Heart left ventricle (tissue), 16 donors: ENCODE measurements around the gene NPTXR. TPM values are rescaled to one million over a fixed set of nuclear protein-coding genes. Genes with fewer than 3 reads are reported as not detected.

Experiments used
- ATAC-seq, 4 donors: fragments of 200-7000 bp; cut with Tn5 transposase; one replicate each; pipeline ENCODE4 v1.9.1; 2020 to 2022; ENCODE audit warnings: moderate library complexity in 4 of 4, mild to moderate bottlenecking in 3 of 4, moderate number of reproducible peaks in 1 of 4
- DNase-seq, 5 donors: peaks; one replicate each; pipeline ENCODE4 v3.0.0-alpha.2; 2020
- H3K27ac ChIP-seq, 12 donors: fragments of 200-600 bp; sonication (generic) in 4 of 12; one replicate each; pipeline versions ENCODE4 v1.5.0 to v1.8.0; 2016 to 2022; ENCODE audit warnings: mild to moderate bottlenecking in 2 of 12
- H3K27me3 ChIP-seq, 9 donors: fragments of 200-600 bp; sonication (generic) in 2 of 9; one replicate each; pipeline versions ENCODE4 v1.5.1 to v1.8.0; 2016 to 2022; ENCODE audit warnings: mild to moderate bottlenecking in 3 of 9
- H3K36me3 ChIP-seq, 9 donors: fragments of 200-600 bp; sonication (generic) in 2 of 9; one replicate each; pipeline versions ENCODE4 v1.5.0 to v1.8.0; 2018 to 2022; ENCODE audit warnings: mild to moderate bottlenecking in 2 of 9
- H3K4me1 ChIP-seq, 12 donors: fragments of 200-600 bp; sonication (generic) in 4 of 12; one replicate each; pipeline versions ENCODE4 v1.5.0 to v1.8.0; 2016 to 2022; ENCODE audit warnings: mild to moderate bottlenecking in 3 of 12
- H3K4me3 ChIP-seq, 12 donors: fragments of 200-600 bp; sonication (generic) in 4 of 12; one replicate each; pipeline versions ENCODE4 v1.5.0 to v1.8.0; 2017 to 2022; ENCODE audit warnings: mild to moderate bottlenecking in 9 of 12, moderate library complexity in 4 of 12
- H3K9me3 ChIP-seq, 12 donors: fragments of 200-600 bp; sonication (generic) in 4 of 12; one replicate each; pipeline versions ENCODE4 v1.5.0 to v1.8.0; 2016 to 2022; ENCODE audit warnings: mild to moderate bottlenecking in 1 of 12
- CTCF ChIP-seq, 12 donors: fragments of 200-600 bp; sonication (generic) in 4 of 12; IDR thresholded peaks; one replicate each; pipeline versions ENCODE4 v1.5.0 to v1.8.0; 2018 to 2022; ENCODE audit warnings: antibody characterized with exemption in 12 of 12, mild to moderate bottlenecking in 5 of 12
- POLR2A ChIP-seq, 2 donors: fragments of 450-650 bp; IDR thresholded peaks; one replicate each; pipeline ENCODE4 v1.6.1; 2017; ENCODE audit warnings: antibody characterized with exemption in 2 of 2, mild to moderate bottlenecking in 2 of 2, moderate library complexity in 2 of 2
- WGBS, 4 donors: extraction: QIAGEN DNeasy Blood & Tissue Kit in 2 of 4; methylation state at CpG; one replicate each; pipeline versions ENCODE4 v1.1.5 to v1.1.7; 2013 to 2018; 5-methylcytosine and 5-hydroxymethylcytosine counted together
- intact Hi-C, 10 donors: fragments of 100-400 bp; cut with DNase I; formaldehyde crosslinking; loops; one replicate each; pipeline versions ENCODE4 v1.11.1 to v1.14.2; 2022
- polyA plus RNA-seq, 2 donors: library from polyadenylated mRNA; stranded (reverse); fragments of 200-250 nt; gene quantifications; one replicate each; pipeline ENCODE4 v1.2.3, GENCODE V29; 2013
- total RNA-seq, 9 donors: library from RNA; depleted of rRNA in 2 of 9; stranded (reverse); fragments of >200 nt in 2 of 9; fragmentation: NEBNext Ultra II Directional in 3 of 9; extraction: Animal tissue kit (Norgen Biotek cat#: 25700) in 3 of 9; gene quantifications; one replicate each; pipeline versions ENCODE4 v1.1.0 to v1.2.4, GENCODE V29; 2016 to 2023
- donor health status: ischemic (EF 13 %, LVEDD 7.1; RV severe dilation, severe dysfunction).
- donor health status: healthy with polysubstance abuse.
- donor health status: DM: no; HTN: yes; CAD: no.
- donor health status: DM: no; HTN: no; CAD: no.
- donor health status: ischemic (EF 25% LVEDD 6.9; RV normal size, moderate dysfunction).
- donor health status: ischemic (EF 25% LVEDD 5.7; RV mildly dilated, moderate dysfunction).
- donor health status: healthy.
- donor health status: DM: yes; HTN: yes; CAD: no.
- donor health status: ischemic (EF 35%, LVEDD 5.7; RV mildly dilated, moderate dysfunction).
- donor health status: nonischemic (EF 11% LVEDD 7.7; RV severe dilation, severe dysfunction).
- donor health status: DM: yes; HTN: yes; CAD: no.
- donor health status: PGD.
- donor health status: ischemic (EF 29% LVEDD 5.4; RV normal size, mild dysfunction).
- donor health status: nonischemic (EF 23%, LVEDD 6.1; RV moderate dilation, normal function).

Gene NPTXR
- total and polyA plus RNA-seq, 11 donors, result 15.4 to 34.0 (median 19.1) TPM

- H3K36me3 ChIP-seq, result peaks cover 0 to 53% (median 23%) of the 10 kb centered on the region in 9 donors
- intact Hi-C loops, result loop anchor here (1.0 to 10.0 kb wide), 17 partner anchors 53 to 448 kb away; partner anchors contain the start of genes RPL3 (in 3 of the 10), APOBEC3B (in 2 of the 10) and DNAL4 (in 1 of the 10)
- H3K27me3 ChIP-seq, result no peaks in the 10 kb centered on the region
- ATAC-seq (no peak), DNase-seq (no peak)
- 73 to 88% (median 79%) methylated on average over 3 of the region's 3 CpGs for WGBS, 4 donors
- peak overlapping the region in 3 of 12 donors; percentile 43 to 99 (median 96) for H3K27ac ChIP-seq
- peaks cover 8 to 75% (median 52%) of the 10 kb centered on the region in 12 donors for H3K4me1 ChIP-seq
- H3K9me3 ChIP-seq, result no peaks in the 10 kb centered on the region
- TF ChIP-seq POLR2A (IDR thresholded peaks at IDR 0.05) (no peak), CTCF (IDR thresholded peaks at IDR 0.05) (no peak)
- peak overlapping the region in 1 of 12 donors; percentile 84 for H3K4me3 ChIP-seq
These were observed 25.8 kb upstream of the NPTXR start for GRCh38 chr22:38869663-38870062.

- Histone ChIP-seq H3K27ac (peak overlapping the region in 1 of 12 donors; percentile 43), H3K27me3 (no peaks in the 10 kb centered on the region), H3K4me1 (peaks cover 10 to 82% (median 60%) of the 10 kb centered on the region in 12 donors), H3K4me3 (no peak overlapping the region), H3K9me3 (no peaks in the 10 kb centered on the region), H3K36me3 (peaks cover 0 to 53% (median 23%) of the 10 kb centered on the region in 9 donors)
- DNase-seq (peak; percentile 78 to 91 (median 86)), ATAC-seq (peak; percentile 30 to 42 (median 36))
- TF ChIP-seq CTCF (IDR thresholded peaks at IDR 0.05) (peak; percentile 83 to 97 (median 93)), POLR2A (IDR thresholded peaks at IDR 0.05) (no peak)
- intact Hi-C loops, result loop anchor here in 9 of 10 donors (1.0 to 10.0 kb wide), 9 partner anchors 77 to 253 kb away; partner anchors contain the start of gene DNAL4 (in 1 of the 9)
- 10 to 24% (median 11%) methylated on average over 5 to 8 of the region's 8 CpGs for WGBS, 4 donors
These were observed 25.1 kb upstream of the NPTXR start for GRCh38 chr22:38868886-38869381.

- no peak overlapping the region for H3K4me3 ChIP-seq
- no peak overlapping the region for H3K27ac ChIP-seq
- 81 to 92% (median 89%) methylated on average over 8 of the region's 8 CpGs for WGBS, 4 donors
- intact Hi-C loops, result loop anchor here in 9 of 10 donors (2.0 to 10.0 kb wide), 8 partner anchors 76 to 254 kb away; partner anchors contain the start of gene DNAL4 (in 1 of the 9)
- DNase-seq (no peak), ATAC-seq (no peak)
- no peaks in the 10 kb centered on the region for H3K27me3 ChIP-seq
- H3K36me3 ChIP-seq, result peaks cover 0 to 53% (median 23%) of the 10 kb centered on the region in 9 donors
- H3K9me3 ChIP-seq, result no peaks in the 10 kb centered on the region
- H3K4me1 ChIP-seq, result peaks cover 10 to 85% (median 58%) of the 10 kb centered on the region in 12 donors
- TF ChIP-seq POLR2A (IDR thresholded peaks at IDR 0.05), result no peak
- TF ChIP-seq CTCF (IDR thresholded peaks at IDR 0.05), result no peak
These were observed 24.5 kb upstream of the NPTXR start for GRCh38 chr22:38868286-38868721.

- DNase-seq (peak in 1 of 5 donors; percentile 13), ATAC-seq (no peak)
- no peak overlapping the region for H3K4me3 ChIP-seq
- H3K27me3 ChIP-seq, result no peaks in the 10 kb centered on the region
- no peaks in the 10 kb centered on the region for H3K9me3 ChIP-seq
- H3K36me3 ChIP-seq, result peaks cover 0 to 53% (median 23%) of the 10 kb centered on the region in 9 donors
- H3K4me1 ChIP-seq, result peaks cover 10 to 89% (median 61%) of the 10 kb centered on the region in 12 donors
- TF ChIP-seq POLR2A (IDR thresholded peaks at IDR 0.05), result no peak
- no peak for TF ChIP-seq CTCF (IDR thresholded peaks at IDR 0.05)
- no peak overlapping the region for H3K27ac ChIP-seq
- 80 to 91% (median 84%) methylated on average over 16 to 18 of the region's 18 CpGs for WGBS, 4 donors
- intact Hi-C loops, result loop anchor here in 9 of 10 donors (2.0 to 10.0 kb wide), 8 partner anchors 75 to 255 kb away; partner anchors contain the start of gene DNAL4 (in 1 of the 9)
These were observed 23.9 kb upstream of the NPTXR start for GRCh38 chr22:38867471-38868285.
